Liver (tissue), 9 donors: Measurements from ENCODE around the gene ERGIC1. TPM values are rescaled to one million over a fixed set of nuclear protein-coding genes. Genes with fewer than 3 reads are reported as not detected.

Source experiments
- DNase-seq: peaks from one replicate; pipeline ENCODE4 v3.0.0-alpha.2; 2017; ENCODE audit warnings: low spot score
- H3K27ac ChIP-seq, 2 donors: one replicate each; pipeline ENCODE4 v1.7.0; 2013; ENCODE audit warnings: inconsistent platforms in 2 of 2, low read length in 2 of 2, control low read depth in 1 of 2, low read depth in 1 of 2, mild to moderate bottlenecking in 1 of 2
- H3K27me3 ChIP-seq, 4 donors: one replicate each; pipeline versions ENCODE4 v1.6.1 to v1.7.0; 2013; ENCODE audit warnings: low read length in 3 of 4, inconsistent platforms in 1 of 4, mild to moderate bottlenecking in 1 of 4, moderate library complexity in 1 of 4; ENCODE audit not compliant: control insufficient read depth in 4 of 4, insufficient read depth in 4 of 4
- H3K36me3 ChIP-seq, 4 donors: one replicate each; pipeline versions ENCODE4 v1.6.1 to v1.7.0; 2013; ENCODE audit warnings: low read length in 3 of 4, mild to moderate bottlenecking in 3 of 4, low read depth in 1 of 4, moderate library complexity in 1 of 4; ENCODE audit not compliant: control insufficient read depth in 4 of 4, insufficient read depth in 3 of 4
- H3K4me1 ChIP-seq, 4 donors: one replicate each; pipeline versions ENCODE4 v1.6.1 to v1.7.0; 2013; ENCODE audit warnings: low read length in 3 of 4, mild to moderate bottlenecking in 3 of 4, moderate library complexity in 1 of 4; ENCODE audit not compliant: control insufficient read depth in 4 of 4, insufficient read depth in 4 of 4
- H3K4me3 ChIP-seq, 3 donors: one replicate each; pipeline versions ENCODE4 v1.6.1 to v1.7.0; 2013; ENCODE audit warnings: low read length in 3 of 3, control low read depth in 1 of 3, low read depth in 1 of 3, mild to moderate bottlenecking in 1 of 3
- H3K9ac ChIP-seq, 2 donors: one replicate each; pipeline ENCODE4 v1.7.0; 2013; ENCODE audit warnings: low read length in 2 of 2, mild to moderate bottlenecking in 2 of 2, moderate library complexity in 2 of 2, control low read depth in 1 of 2, low read depth in 1 of 2
- H3K9me3 ChIP-seq, 4 donors: one replicate each; pipeline versions ENCODE4 v1.6.1 to v1.7.0; 2013; ENCODE audit warnings: low read length in 3 of 4; ENCODE audit not compliant: control insufficient read depth in 4 of 4
- EGR1 ChIP-seq, 2 donors: IDR thresholded peaks; 2 replicates each; pipeline ENCODE4 v1.6.1; 2016 to 2018; ENCODE audit warnings: antibody characterized with exemption in 2 of 2, low read depth in 2 of 2
- FOXA1 ChIP-seq: IDR thresholded peaks from 2 replicates; pipeline ENCODE4 v1.6.1; 2016; ENCODE audit warnings: antibody characterized with exemption
- FOXA2 ChIP-seq: IDR thresholded peaks from 2 replicates; pipeline ENCODE4 v1.6.1; 2016; ENCODE audit warnings: antibody characterized with exemption
- GABPA ChIP-seq, 2 donors: IDR thresholded peaks in 1 of 2; conservative IDR thresholded peaks in 1 of 2; 2 replicates each; pipeline ENCODE4 v1.6.1; 2016; ENCODE audit warnings: antibody characterized with exemption in 2 of 2, mild to moderate bottlenecking in 1 of 2, moderate library complexity in 1 of 2
- HNF4A ChIP-seq, 2 donors: conservative IDR thresholded peaks; 2 replicates each; pipeline ENCODE4 v1.6.1; 2016; ENCODE audit warnings: antibody characterized with exemption in 2 of 2, mild to moderate bottlenecking in 2 of 2
- HNF4G ChIP-seq: IDR thresholded peaks from 2 replicates; pipeline ENCODE4 v1.6.1; 2016; ENCODE audit warnings: antibody characterized with exemption
- JUND ChIP-seq, 2 donors: IDR thresholded peaks; 2 replicates each; pipeline ENCODE4 v1.6.1; 2016; ENCODE audit warnings: antibody characterized with exemption in 2 of 2
- NR2F2 ChIP-seq: IDR thresholded peaks from 2 replicates; pipeline ENCODE4 v1.6.1; 2016; ENCODE audit warnings: antibody characterized with exemption
- RAD21 ChIP-seq, 2 donors: IDR thresholded peaks; 2 replicates each; pipeline ENCODE4 v1.6.1; 2016; ENCODE audit warnings: antibody characterized with exemption in 2 of 2, mild to moderate bottlenecking in 2 of 2
- RXRA ChIP-seq, 2 donors: IDR thresholded peaks; 2 replicates each; pipeline ENCODE4 v1.6.1; 2017 to 2018; ENCODE audit warnings: antibody characterized with exemption in 2 of 2, mild to moderate bottlenecking in 1 of 2
- SP1 ChIP-seq: IDR thresholded peaks from 2 replicates; pipeline ENCODE4 v1.6.1; 2018; ENCODE audit warnings: antibody characterized with exemption, mild to moderate bottlenecking
- TAF1 ChIP-seq: conservative IDR thresholded peaks from 2 replicates; pipeline ENCODE4 v1.6.1; 2016; ENCODE audit warnings: antibody characterized with exemption, mild to moderate bottlenecking
- YY1 ChIP-seq: IDR thresholded peaks from 2 replicates; pipeline ENCODE4 v1.6.1; 2016; ENCODE audit warnings: antibody characterized with exemption, mild to moderate bottlenecking
- WGBS: extraction: QIAGEN DNeasy Blood & Tissue Kit; methylation state at CpG from one replicate; pipeline ENCODE4 v1.1.7; 2013; 5-methylcytosine and 5-hydroxymethylcytosine counted together
- polyA plus RNA-seq, 2 donors: library from polyadenylated mRNA; stranded (reverse) in 1 of 2; unstranded in 1 of 2; fragments of 200-250 nt in 1 of 2; fragments of >200 nt in 1 of 2; fragmentation: Nextera tagmentation in 1 of 2; extraction: Ambion mirVana in 1 of 2; gene quantifications; one replicate each; pipeline versions ENCODE4 v1.2.1 to v1.2.3, GENCODE V29; 2013 to 2015
- total RNA-seq, 2 donors: library from RNA; depleted of rRNA; stranded (reverse); fragments of >200 nt; gene quantifications; one replicate each; pipeline ENCODE4 v1.2.3, GENCODE V29; 2014
- TF ChIP-seq, protein P1 (sequence below): IDR thresholded peaks from 2 replicates; pipeline ENCODE4 v1.6.1; 2016; ENCODE audit warnings: antibody characterized with exemption
- TF ChIP-seq, protein P2 (sequence below): IDR thresholded peaks from 2 replicates; pipeline ENCODE4 v1.6.1; 2016; ENCODE audit warnings: antibody characterized with exemption
- TF ChIP-seq, protein P3 (sequence below): IDR thresholded peaks from 2 replicates; pipeline ENCODE4 v1.6.1; 2016; ENCODE audit warnings: antibody characterized with exemption, mild to moderate bottlenecking
- TF ChIP-seq, protein P4 (sequence below): IDR thresholded peaks from 2 replicates; pipeline ENCODE4 v1.6.1; 2016; ENCODE audit warnings: antibody characterized with exemption
- TF ChIP-seq, protein P5 (sequence below): fragments of 150-350 bp; IDR thresholded peaks from 2 replicates; pipeline ENCODE4 v1.5.1; 2017; ENCODE audit warnings: improper control_type of control experiment, low read depth, low read length; ENCODE audit not compliant: missing input control
- donor health status: healthy.
- donor health status: healthy.
- donor health status: healthy.
- donor health status: healthy.
- donor health status: healthy.

The ERGIC1 gene
- total and polyA plus RNA-seq, 4 donors = 45.4 to 155 (median 101) TPM

DNA sequence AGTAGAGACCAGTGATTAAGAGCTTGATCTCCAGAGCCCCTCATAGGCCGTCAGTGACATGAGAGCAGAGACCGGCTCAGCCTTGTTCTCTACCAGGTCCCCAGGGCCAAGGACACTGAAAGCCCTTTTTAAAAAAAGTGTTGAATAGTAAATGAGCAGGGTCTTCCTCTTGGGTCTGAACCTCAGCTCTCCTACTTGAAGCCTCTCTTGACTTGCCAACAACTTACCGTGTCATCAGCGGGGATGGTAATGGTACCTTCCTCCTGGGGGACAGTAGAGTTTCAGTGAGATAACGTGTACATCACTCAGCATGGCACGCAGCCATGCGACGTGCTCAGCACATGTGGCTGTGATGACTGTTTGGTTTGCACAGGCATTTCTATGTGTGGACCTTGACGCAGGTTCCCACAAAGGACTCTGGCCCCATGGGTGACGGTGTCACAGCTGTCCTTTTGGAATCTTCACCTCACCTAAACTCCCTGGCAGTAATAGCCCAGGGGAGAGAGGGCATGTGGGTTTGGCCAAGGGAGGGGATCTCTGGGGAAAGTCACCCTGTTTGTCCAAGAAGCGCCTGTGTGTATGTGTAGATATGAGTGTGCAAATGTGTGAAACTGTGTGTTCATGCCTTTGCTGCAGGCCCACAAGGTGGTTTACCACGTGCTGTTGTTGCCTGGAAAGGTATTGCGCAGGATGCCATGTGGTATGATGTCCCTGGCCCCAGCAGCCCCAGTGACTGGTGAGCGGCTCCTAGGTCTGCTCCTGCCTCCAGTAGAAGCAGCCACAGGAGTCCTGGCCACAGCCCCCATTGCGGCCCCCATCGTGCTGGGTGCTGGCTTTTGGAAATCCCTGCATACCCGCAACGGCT is 18.7 kb downstream of the ERGIC1 start:
- Histone ChIP-seq H3K9ac (peak overlapping the region; percentile 31 to 81), H3K27me3 (no peaks in the 10 kb centered on the region), H3K9me3 (no peaks in the 10 kb centered on the region), H3K4me1 (peaks cover 15 to 78% (median 33%) of the 10 kb centered on the region in 4 donors), H3K36me3 (no peaks in the 10 kb centered on the region), H3K27ac (peak overlapping the region; percentile 92 to 96), H3K4me3 (no peak overlapping the region)
- TF ChIP-seq HNF4G (peak; percentile 100), TAF1 (no peak), NR2F2 (peak; percentile 73), YY1 (peak; percentile 79), RAD21 (IDR thresholded peaks at IDR 0.05) (peak; percentile 73 to 75), EGR1 (IDR thresholded peaks at IDR 0.05; ENCODE audit: low read depth in 2 of 2) (peak; percentile 65 to 80), GABPA (IDR thresholded peaks at IDR 0.05 in 1 of 2, conservative IDR thresholded peaks at IDR 0.05 in 1 of 2) (peak in 1 of 2 donors; percentile 68), JUND (IDR thresholded peaks at IDR 0.05) (peak; percentile 96 to 97), SP1 (peak; percentile 100), FOXA2 (peak; percentile 93), RXRA (IDR thresholded peaks at IDR 0.05) (peak; percentile 100), HNF4A (conservative IDR thresholded peaks at IDR 0.05) (peak; percentile 100), FOXA1 (peak; percentile 98)
- TF ChIP-seq, protein P1, sequence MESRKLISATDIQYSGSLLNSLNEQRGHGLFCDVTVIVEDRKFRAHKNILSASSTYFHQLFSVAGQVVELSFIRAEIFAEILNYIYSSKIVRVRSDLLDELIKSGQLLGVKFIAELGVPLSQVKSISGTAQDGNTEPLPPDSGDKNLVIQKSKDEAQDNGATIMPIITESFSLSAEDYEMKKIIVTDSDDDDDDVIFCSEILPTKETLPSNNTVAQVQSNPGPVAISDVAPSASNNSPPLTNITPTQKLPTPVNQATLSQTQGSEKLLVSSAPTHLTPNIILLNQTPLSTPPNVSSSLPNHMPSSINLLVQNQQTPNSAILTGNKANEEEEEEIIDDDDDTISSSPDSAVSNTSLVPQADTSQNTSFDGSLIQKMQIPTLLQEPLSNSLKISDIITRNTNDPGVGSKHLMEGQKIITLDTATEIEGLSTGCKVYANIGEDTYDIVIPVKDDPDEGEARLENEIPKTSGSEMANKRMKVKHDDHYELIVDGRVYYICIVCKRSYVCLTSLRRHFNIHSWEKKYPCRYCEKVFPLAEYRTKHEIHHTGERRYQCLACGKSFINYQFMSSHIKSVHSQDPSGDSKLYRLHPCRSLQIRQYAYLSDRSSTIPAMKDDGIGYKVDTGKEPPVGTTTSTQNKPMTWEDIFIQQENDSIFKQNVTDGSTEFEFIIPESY = peak; percentile 96
- TF ChIP-seq, protein P2, sequence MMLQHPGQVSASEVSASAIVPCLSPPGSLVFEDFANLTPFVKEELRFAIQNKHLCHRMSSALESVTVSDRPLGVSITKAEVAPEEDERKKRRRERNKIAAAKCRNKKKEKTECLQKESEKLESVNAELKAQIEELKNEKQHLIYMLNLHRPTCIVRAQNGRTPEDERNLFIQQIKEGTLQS = peak; percentile 88
- TF ChIP-seq, protein P3, sequence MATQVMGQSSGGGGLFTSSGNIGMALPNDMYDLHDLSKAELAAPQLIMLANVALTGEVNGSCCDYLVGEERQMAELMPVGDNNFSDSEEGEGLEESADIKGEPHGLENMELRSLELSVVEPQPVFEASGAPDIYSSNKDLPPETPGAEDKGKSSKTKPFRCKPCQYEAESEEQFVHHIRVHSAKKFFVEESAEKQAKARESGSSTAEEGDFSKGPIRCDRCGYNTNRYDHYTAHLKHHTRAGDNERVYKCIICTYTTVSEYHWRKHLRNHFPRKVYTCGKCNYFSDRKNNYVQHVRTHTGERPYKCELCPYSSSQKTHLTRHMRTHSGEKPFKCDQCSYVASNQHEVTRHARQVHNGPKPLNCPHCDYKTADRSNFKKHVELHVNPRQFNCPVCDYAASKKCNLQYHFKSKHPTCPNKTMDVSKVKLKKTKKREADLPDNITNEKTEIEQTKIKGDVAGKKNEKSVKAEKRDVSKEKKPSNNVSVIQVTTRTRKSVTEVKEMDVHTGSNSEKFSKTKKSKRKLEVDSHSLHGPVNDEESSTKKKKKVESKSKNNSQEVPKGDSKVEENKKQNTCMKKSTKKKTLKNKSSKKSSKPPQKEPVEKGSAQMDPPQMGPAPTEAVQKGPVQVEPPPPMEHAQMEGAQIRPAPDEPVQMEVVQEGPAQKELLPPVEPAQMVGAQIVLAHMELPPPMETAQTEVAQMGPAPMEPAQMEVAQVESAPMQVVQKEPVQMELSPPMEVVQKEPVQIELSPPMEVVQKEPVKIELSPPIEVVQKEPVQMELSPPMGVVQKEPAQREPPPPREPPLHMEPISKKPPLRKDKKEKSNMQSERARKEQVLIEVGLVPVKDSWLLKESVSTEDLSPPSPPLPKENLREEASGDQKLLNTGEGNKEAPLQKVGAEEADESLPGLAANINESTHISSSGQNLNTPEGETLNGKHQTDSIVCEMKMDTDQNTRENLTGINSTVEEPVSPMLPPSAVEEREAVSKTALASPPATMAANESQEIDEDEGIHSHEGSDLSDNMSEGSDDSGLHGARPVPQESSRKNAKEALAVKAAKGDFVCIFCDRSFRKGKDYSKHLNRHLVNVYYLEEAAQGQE = peak; percentile 77
- TF ChIP-seq, protein P4, sequence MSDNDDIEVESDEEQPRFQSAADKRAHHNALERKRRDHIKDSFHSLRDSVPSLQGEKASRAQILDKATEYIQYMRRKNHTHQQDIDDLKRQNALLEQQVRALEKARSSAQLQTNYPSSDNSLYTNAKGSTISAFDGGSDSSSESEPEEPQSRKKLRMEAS = peak; percentile 92
- TF ChIP-seq, protein P5, sequence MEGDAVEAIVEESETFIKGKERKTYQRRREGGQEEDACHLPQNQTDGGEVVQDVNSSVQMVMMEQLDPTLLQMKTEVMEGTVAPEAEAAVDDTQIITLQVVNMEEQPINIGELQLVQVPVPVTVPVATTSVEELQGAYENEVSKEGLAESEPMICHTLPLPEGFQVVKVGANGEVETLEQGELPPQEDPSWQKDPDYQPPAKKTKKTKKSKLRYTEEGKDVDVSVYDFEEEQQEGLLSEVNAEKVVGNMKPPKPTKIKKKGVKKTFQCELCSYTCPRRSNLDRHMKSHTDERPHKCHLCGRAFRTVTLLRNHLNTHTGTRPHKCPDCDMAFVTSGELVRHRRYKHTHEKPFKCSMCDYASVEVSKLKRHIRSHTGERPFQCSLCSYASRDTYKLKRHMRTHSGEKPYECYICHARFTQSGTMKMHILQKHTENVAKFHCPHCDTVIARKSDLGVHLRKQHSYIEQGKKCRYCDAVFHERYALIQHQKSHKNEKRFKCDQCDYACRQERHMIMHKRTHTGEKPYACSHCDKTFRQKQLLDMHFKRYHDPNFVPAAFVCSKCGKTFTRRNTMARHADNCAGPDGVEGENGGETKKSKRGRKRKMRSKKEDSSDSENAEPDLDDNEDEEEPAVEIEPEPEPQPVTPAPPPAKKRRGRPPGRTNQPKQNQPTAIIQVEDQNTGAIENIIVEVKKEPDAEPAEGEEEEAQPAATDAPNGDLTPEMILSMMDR = no peak
- 41% methylated on average over 18 of the region's 18 CpGs for WGBS
- peak; percentile 61 for DNase-seq
